ENCODE measurements around the gene ABCC8.

- TF ChIP-seq CTCF (IDR thresholded peaks at IDR 0.05): no peak
- no peak for TF ChIP-seq POLR2A (IDR thresholded peaks at IDR 0.05)
- TF ChIP-seq POLR2AphosphoS5 (IDR thresholded peaks at IDR 0.05): no peak
Observed at GRCh38 chr11:17437366-17437765, 39.3 kb downstream of the ABCC8 start.

Data from transverse colon (tissue), 4 donors.